Measurements from ENCODE around the gene ZNF700. TPM values are rescaled to one million over a fixed set of nuclear protein-coding genes. Genes with fewer than 3 reads are reported as not detected.
"Not testable (repeated sequence)": the region's sequence is repeated elsewhere in the genome, so short reads cannot be mapped to it uniquely, and the experiment has no call there.

Gene ZNF700
- total and polyA plus RNA-seq, 12 donors: 2.4 to 11.3 (median 4.4) TPM

DNA sequence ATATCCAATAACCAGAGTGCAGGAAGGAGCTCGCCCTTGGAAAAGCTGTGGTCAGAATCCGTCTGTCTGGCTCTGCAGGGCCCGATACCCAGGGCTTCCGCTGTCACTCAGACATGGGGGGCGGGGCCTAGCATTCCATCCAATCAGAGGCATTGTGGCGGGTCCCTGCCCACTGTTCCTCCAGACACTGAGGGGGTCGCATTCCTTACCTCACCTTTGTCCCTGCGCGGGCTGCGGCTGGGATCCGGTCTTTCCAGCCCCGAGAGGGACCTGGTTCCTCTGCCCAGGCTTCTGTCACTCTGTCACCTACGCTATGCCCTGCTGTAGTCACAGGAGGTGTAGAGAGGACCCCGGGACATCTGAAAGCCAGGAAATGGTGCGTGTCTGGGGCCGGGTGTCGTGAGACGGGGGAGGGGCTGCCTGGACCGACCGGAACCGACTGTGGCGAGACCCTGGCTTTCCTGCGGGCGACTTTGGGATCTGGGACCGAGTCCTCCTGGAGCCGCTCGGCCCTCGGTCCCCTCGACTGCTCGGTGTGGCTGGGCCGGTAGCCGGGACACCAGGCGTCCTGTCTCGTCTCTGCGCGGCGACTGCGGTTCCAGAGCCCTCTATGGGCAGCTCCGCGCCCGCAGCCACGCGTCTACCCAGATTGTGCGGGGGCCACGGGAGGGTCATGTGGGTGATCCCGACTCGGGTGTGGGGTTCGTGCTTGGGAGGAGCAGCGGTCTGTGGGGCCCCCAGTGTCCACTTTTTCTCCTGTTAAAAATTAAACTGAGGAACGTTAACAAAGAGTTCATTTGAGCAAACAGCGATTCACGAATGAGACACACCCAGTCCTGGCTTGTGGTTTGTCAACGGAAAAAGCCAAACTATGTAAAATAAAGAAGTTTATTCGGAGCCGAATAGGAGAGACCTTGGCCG lies 37.0 kb upstream of the ZNF700 start, which contains the start of gene ZNF69:
TSS of gene ZNF69 (plus strand) at position 172 of the 921 bp plus-strand sequence. CDS start at position 314, 142 bp downstream.
- ATAC-seq (peak; percentile 95 to 100 (median 99)), DNase-seq (peak; percentile 90 to 91)
- peak within 1 kb of the TSS in 9 of 10 donors; percentile 74 to 90 (median 83) for H3K27ac ChIP-seq
- WGBS, 2 donors: 1% methylated on average over 56 of the region's 56 CpGs
- no peaks in the 10 kb centered on the region for H3K27me3 ChIP-seq
- H3K4me3 ChIP-seq: peak within 1 kb of the TSS; percentile 56 to 83 (median 80)
- intact Hi-C loops (cut with DNase I): loop anchor here in 3 of 10 donors (5.0 to 10.0 kb wide), 3 partner anchors 34 to 257 kb away; partner anchors contain the start of genes ZNF20 (in 1 of the 3) and ZNF491 (in 1 of the 3)
- peaks cover 3 to 18% (median 12%) of the 10 kb centered on the region in 9 donors for H3K4me1 ChIP-seq
- no peaks in the 10 kb centered on the region for H3K9me3 ChIP-seq
- no peaks in the 10 kb centered on the region for H3K36me3 ChIP-seq
- TF ChIP-seq, protein P1, sequence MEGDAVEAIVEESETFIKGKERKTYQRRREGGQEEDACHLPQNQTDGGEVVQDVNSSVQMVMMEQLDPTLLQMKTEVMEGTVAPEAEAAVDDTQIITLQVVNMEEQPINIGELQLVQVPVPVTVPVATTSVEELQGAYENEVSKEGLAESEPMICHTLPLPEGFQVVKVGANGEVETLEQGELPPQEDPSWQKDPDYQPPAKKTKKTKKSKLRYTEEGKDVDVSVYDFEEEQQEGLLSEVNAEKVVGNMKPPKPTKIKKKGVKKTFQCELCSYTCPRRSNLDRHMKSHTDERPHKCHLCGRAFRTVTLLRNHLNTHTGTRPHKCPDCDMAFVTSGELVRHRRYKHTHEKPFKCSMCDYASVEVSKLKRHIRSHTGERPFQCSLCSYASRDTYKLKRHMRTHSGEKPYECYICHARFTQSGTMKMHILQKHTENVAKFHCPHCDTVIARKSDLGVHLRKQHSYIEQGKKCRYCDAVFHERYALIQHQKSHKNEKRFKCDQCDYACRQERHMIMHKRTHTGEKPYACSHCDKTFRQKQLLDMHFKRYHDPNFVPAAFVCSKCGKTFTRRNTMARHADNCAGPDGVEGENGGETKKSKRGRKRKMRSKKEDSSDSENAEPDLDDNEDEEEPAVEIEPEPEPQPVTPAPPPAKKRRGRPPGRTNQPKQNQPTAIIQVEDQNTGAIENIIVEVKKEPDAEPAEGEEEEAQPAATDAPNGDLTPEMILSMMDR (IDR thresholded peaks at IDR 0.05): peak in 4 of 9 donors; percentile 14 to 51 (median 40)

DNA sequence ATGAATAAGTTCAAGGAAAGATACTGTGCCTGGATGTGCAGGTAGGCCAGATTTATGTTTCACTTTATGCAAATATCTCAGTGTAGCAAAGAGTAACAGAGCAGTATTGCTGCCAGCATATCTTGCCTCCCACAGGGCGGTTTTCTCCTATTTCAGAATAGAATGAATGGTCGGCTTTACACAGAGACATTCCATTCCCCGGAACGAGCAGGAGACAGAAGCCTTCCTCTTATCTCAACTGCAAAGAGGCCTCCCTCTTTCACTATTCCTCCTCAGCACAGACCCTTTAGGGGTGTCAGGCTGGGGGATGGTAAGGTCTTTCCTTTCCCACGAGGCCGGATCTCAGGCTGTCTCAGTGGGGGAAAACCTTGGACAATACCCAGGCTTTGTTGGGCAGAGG lies 35.0 kb upstream of the ZNF700 start:
- not testable (repeated sequence) for ATAC-seq, H3K4me3 ChIP-seq, H3K9me3 ChIP-seq, H3K27ac ChIP-seq, DNase-seq, H3K36me3 ChIP-seq, H3K27me3 ChIP-seq
- WGBS, 2 donors: 53 to 74% methylated on average over 6 of the region's 6 CpGs
- intact Hi-C loops (cut with DNase I): loop anchor here in 4 of 10 donors (5.0 to 10.0 kb wide), 4 partner anchors 32 to 255 kb away; partner anchors contain the start of genes ZNF20 (in 1 of the 4) and ZNF491 (in 1 of the 4)
- peaks cover 3 to 18% (median 12%) of the 10 kb centered on the region in 9 donors for H3K4me1 ChIP-seq

DNA sequence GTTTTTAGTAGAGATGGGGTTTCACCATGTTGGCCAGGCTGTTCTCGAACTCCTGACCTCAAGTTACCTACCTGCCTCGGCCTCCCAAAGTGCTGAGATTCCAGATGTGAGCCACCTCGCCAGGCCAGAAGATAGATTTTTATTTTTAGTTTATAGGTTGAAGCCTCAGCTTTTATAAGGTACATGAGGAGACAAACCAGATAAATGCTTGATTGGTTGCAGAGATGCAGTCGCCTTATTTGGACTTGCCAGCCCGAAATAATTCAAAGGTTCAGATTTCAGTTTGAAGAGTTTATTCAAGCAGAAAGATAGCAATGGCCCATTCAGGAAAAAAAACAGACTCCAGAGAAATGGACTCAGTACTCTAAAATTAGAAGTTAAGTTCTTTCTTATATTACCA lies 34.3 kb upstream of the ZNF700 start:
- DNase-seq (no peak), ATAC-seq (no peak)
- H3K4me3 ChIP-seq: no peak overlapping the region
- H3K27me3 ChIP-seq: no peaks in the 10 kb centered on the region
- H3K27ac ChIP-seq: no peak overlapping the region
- H3K4me1 ChIP-seq: peaks cover 3 to 18% (median 12%) of the 10 kb centered on the region in 9 donors
- H3K36me3 ChIP-seq: peaks cover 0 to under 1% (median 0%) of the 10 kb centered on the region in 9 donors
- no peaks in the 10 kb centered on the region for H3K9me3 ChIP-seq
- 84 to 88% methylated on average over 5 of the region's 5 CpGs for WGBS, 2 donors
- intact Hi-C loops (cut with DNase I): loop anchor here in 1 of 10 donors (10.0 kb wide), 1 partner anchor 64 kb away; no protein-coding TSS in a partner anchor
- TF ChIP-seq, protein P1 (IDR thresholded peaks at IDR 0.05): no peak

DNA sequence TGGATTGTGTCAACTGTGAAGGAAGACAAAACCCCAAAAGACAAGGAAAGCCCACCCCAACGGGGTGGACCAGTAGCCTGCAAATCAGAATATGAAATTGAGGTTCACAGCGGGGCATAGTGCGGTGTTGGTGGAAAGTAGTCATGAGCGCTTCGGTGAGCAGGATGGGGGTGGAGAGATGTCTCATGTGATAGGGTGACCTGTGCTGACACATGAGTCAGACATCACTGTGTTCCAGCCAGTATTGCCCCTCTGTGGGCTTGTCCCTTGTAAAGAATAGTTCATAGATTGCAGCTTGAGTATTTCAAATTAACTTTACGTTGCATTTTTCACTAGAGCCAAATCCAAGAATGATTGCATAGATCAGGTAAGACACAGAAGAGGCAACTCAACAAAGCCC lies 30.1 kb upstream of the ZNF700 start:
- H3K27ac ChIP-seq: no peak overlapping the region
- TF ChIP-seq, protein P1 (IDR thresholded peaks at IDR 0.05): no peak
- H3K4me3 ChIP-seq: no peak overlapping the region
- no peak for DNase-seq
- intact Hi-C loops (cut with DNase I): loop anchor here in 1 of 10 donors (10.0 kb wide), 1 partner anchor 60 kb away; no protein-coding TSS in a partner anchor
- peaks cover 0 to 8% (median 0%) of the 10 kb centered on the region in 9 donors for H3K36me3 ChIP-seq
- H3K9me3 ChIP-seq: peaks cover 0 to 31% (median under 1%) of the 10 kb centered on the region in 11 donors
- no peaks in the 10 kb centered on the region for H3K27me3 ChIP-seq
- no peak for ATAC-seq
- H3K4me1 ChIP-seq: no peaks in the 10 kb centered on the region
- 98% methylated on average over 6 of the region's 6 CpGs for WGBS, 2 donors
